Stimulated activated CD8-positive, alpha-beta memory T cell treated with anti-CD3 and anti-CD28 coated beads, Interleukin-4, amount 100 ng/mL, for 4 hours (primary cell): ENCODE results near the gene OR2C1.

Experiments used
- DNase-seq, 2 donors: peaks; one replicate each; pipeline ENCODE4 v3.0.0-alpha.2; 2020; ENCODE audit warnings: low read depth in 2 of 2, low spot score in 1 of 2

OR2C1 gene

DNA sequence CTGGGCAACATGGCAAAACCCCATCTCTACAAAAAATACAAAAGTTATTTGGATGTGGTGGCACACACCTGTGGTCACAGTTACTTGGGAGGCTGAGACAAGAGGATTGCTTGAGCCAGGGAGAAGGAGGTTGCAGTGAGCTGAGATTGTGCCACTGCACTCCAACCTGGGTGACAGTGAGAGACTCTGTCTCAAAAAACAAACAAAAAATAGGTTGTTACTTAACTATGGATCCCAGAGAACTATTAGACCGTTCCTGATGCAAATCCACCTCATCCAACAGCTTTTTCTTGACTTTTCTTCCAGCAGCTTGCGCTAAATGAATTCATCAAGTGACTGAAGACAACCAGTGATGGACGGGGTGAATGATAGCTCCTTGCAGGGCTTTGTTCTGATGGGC is at the start of gene OR2C1:
TSS of gene OR2C1 (plus strand) at position 301 of the 400 bp plus-strand sequence. CDS start at position 353, 52 bp downstream.
- DNase-seq, result no peak

DNA sequence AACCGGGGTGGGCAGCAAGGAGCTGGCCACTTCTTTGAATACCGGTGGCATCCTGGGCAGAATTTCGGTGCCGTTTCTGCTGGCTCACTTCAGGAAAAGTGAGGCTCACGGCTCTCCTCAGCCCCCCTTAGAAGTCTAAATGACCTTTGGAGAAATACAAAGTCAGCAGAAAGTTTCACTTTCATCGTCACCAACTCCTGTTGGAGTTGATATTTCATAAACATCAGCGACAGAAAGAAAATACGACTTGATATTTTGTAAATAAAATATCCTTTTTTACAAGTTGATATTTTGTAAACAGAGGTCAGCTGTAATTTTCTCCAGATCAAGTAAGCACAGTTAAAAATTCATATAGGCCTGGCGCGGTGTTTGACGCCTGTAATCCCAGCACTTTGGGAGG is 49.6 kb upstream of the OR2C1 start:
- DNase-seq, result no peak

DNA sequence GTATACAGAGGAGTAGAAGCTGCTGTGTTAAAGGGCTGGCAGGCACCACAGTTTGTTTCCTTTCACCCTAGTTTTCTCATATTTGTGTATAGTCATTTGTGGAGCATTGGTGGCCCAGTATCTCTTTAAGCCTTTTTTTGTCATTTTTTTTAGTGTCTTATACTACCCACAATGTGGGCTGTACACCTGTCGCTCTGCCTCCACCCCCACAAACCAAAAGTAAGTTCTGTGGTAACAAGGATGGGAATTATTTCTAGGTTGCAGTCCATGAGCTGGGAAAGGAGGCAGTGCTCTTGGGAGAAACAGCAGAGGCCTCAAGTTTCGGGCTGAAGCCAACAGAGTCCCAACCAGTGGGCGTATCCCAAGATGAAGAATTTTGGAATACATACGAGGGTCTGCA is 44.2 kb upstream of the OR2C1 start:
- DNase-seq, result no peak

GRCh38 chr16:3317315-3317999 is 38.2 kb upstream of the OR2C1 start:
- DNase-seq, result no peak

GRCh38 chr16:3321816-3322215 is 33.9 kb upstream of the OR2C1 start:
- no peak for DNase-seq

- DNase-seq, result no peak
These were observed 28.2 kb upstream of the OR2C1 start for GRCh38 chr16:3327514-3327913.

GRCh38 chr16:3328104-3328503 is 27.6 kb upstream of the OR2C1 start:
- DNase-seq, result no peak

DNA sequence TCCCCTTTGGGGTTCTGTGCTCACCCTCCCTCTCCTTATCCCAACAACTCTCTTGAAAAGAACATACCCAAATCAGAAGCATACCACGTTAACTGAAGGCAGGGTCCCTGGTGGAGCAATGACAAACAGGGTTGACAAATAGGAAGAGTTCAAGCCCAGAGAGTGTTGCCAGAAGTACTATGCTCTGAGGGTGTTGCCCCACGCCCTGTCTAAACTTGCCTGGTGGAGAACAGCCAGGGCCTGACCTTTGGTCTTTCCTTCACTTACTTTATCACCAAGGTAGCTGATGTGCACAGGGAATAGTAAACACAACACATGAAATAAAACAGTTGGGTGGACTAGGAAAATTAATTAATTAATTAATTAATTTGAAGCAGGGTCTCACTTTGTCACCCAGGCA is 27.0 kb upstream of the OR2C1 start:
- DNase-seq, result no peak

DNA sequence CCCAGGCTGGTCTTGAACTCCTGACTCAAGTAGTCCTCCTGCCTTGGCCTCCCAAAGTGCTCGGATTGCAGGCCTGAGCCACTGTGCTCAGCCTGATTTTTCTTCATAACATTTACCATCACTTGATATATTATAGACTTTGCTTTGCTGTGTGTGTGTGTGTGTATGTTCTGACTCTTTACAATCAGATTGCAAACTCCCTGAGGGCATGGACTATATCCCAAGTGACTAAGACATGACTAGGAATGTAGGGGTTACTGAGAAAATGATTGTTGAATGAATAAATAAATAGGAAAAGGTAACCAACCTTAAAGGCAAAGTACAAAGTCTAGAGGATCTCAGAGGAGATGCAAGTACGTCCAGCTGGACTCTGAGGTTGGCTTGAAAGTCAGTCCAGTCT is 9.6 kb upstream of the OR2C1 start:
- DNase-seq, result no peak

GRCh38 chr16:3347586-3347985 is 8.1 kb upstream of the OR2C1 start:
- DNase-seq, result no peak

GRCh38 chr16:3348547-3349167 is 7.0 kb upstream of the OR2C1 start:
- no peak for DNase-seq

GRCh38 chr16:3349175-3349574 is 6.5 kb upstream of the OR2C1 start:
- no peak for DNase-seq

DNA sequence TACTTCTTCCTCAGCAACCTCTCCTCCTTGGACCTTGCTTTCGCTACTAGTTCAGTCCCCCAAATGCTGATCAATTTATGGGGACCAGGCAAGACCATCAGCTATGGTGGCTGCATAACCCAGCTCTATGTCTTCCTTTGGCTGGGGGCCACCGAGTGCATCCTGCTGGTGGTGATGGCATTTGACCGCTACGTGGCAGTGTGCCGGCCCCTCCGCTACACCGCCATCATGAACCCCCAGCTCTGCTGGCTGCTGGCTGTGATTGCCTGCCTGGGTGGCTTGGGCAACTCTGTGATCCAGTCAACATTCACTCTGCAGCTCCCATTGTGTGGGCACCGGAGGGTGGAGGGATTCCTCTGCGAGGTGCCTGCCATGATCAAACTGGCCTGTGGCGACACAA is 429 bp downstream of the OR2C1 start:
- no peak for DNase-seq

DNA sequence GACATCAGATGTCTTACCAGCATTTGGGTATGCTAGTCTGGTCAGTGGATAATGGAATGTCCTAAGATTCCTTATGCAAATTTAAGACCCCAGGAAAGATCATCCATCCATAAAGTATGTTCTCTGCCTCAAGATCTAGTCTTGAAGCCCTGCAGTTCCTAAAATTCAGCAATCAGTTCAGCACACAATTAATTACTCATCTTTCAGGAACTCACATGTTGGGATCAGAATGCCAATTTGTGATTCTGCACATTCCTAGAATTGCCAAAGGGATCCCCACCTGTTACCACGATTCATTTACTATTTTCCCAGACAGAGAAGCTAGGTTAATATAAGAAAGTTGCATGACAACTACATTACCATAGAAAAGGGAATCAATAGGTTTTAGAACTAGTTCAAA is 3.2 kb downstream of the OR2C1 start:
- no peak for DNase-seq

DNA sequence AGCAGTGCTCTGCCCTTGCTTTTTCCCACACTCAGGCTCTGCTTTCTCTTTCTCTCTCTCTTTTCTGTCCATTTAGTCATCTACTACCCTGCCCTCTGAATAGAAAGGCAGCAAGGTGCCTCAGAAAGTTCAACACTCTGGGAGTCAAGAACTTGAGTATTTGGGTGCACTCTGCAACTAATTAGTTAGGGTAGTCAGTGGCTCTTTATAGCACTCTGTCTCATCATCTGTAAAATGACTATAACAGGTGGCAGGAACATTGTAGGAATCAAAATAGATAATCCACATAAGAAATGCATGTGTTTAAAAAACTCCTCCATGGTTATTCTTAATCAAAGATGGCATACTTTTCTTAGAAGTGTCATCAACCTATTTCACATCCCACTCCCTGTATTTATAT is 7.2 kb downstream of the OR2C1 start:
- no peak for DNase-seq

GRCh38 chr16:3363793-3364192 is 8.1 kb downstream of the OR2C1 start:
- no peak for DNase-seq

DNA sequence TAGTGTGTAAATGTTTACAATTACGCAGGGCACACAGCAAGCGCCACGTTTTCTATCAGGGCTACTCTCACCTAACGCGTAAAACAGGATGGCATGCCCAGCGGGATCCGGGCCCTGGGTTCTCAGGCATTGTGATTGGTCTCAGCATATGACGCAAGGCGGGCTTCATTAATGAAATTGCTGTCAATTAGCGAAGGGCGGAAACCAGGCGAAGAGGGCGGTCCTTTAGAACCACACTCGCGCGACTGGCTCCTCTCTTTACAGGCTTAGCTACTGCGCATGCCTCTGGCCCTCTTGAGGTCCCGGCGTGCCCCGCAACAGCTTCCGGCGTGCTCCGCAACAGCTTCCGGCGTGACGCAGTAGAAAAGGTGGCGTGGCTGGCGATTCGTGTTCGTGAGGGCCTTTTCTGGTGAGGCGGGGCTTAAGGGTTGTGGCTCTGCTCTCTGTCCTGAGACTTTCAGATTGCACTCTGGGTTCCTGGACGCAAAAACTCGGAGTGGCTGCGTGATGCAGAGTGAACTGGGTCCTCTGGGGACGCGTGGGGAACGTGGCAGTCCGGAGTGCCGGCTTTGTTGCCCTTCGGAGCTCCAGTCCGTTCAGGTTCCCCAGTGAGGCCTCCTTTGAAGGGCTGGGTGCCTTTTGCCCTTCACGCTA is 9.2 kb downstream of the OR2C1 start:
- peak; percentile 60 to 75 for DNase-seq

- no peak for DNase-seq
These were observed 13.4 kb downstream of the OR2C1 start for GRCh38 chr16:3369073-3369472.

- DNase-seq, result no peak
These were observed 20.0 kb downstream of the OR2C1 start for GRCh38 chr16:3375680-3376079.

- no peak for DNase-seq
These were observed 22.2 kb downstream of the OR2C1 start for GRCh38 chr16:3377917-3378316.

GRCh38 chr16:3383045-3383448 is 27.4 kb downstream of the OR2C1 start:
- DNase-seq, result no peak

GRCh38 chr16:3388325-3388724 is 32.6 kb downstream of the OR2C1 start:
- no peak for DNase-seq
